Thyroid gland (tissue), 4 donors: ENCODE data around the gene UCK1.

Experiments used
- POLR2A ChIP-seq, 2 donors: fragments of 450-650 bp; IDR thresholded peaks; one replicate each; pipeline ENCODE4 v1.6.1; 2017; ENCODE audit warnings: antibody characterized with exemption in 2 of 2, mild to moderate bottlenecking in 2 of 2, moderate library complexity in 1 of 2
- TF ChIP-seq, protein P1 (sequence below), 6 experiments: fragments of 200-600 bp in 3 of 6; fragments of 450-650 bp in 3 of 6; sonication (generic) in 3 of 6; IDR thresholded peaks; one replicate each; pipeline ENCODE4 v1.5.1; 2016 to 2019; ENCODE audit warnings: antibody characterized with exemption in 6 of 6, mild to moderate bottlenecking in 2 of 6, inconsistent platforms in 1 of 6, moderate library complexity in 1 of 6

GRCh38 chr9:131562032-131562959 lies 31.2 kb upstream of the UCK1 start:
- TF ChIP-seq, protein P1, sequence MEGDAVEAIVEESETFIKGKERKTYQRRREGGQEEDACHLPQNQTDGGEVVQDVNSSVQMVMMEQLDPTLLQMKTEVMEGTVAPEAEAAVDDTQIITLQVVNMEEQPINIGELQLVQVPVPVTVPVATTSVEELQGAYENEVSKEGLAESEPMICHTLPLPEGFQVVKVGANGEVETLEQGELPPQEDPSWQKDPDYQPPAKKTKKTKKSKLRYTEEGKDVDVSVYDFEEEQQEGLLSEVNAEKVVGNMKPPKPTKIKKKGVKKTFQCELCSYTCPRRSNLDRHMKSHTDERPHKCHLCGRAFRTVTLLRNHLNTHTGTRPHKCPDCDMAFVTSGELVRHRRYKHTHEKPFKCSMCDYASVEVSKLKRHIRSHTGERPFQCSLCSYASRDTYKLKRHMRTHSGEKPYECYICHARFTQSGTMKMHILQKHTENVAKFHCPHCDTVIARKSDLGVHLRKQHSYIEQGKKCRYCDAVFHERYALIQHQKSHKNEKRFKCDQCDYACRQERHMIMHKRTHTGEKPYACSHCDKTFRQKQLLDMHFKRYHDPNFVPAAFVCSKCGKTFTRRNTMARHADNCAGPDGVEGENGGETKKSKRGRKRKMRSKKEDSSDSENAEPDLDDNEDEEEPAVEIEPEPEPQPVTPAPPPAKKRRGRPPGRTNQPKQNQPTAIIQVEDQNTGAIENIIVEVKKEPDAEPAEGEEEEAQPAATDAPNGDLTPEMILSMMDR (IDR thresholded peaks at IDR 0.05), result no peak
- no peak for TF ChIP-seq POLR2A (IDR thresholded peaks at IDR 0.05)
